ENCODE results near the gene WBP4.

GRCh38 chr13:41056826-41057711 is 4.2 kb upstream of the WBP4 start:
- TF ChIP-seq CTCF (conservative IDR thresholded peaks at IDR 0.05; ENCODE audit: low read length): no peak
- no peak for TF ChIP-seq EZH2phosphoT487 (IDR thresholded peaks at IDR 0.05; ENCODE audit: borderline replicate concordance)

All from Loucy (cell line).